Measurements from ENCODE around the gene MACROD2.
"Not testable (repeated sequence)": the region's sequence is repeated elsewhere in the genome, so short reads cannot be mapped to it uniquely, and the experiment has no call there.

Gene MACROD2

DNA sequence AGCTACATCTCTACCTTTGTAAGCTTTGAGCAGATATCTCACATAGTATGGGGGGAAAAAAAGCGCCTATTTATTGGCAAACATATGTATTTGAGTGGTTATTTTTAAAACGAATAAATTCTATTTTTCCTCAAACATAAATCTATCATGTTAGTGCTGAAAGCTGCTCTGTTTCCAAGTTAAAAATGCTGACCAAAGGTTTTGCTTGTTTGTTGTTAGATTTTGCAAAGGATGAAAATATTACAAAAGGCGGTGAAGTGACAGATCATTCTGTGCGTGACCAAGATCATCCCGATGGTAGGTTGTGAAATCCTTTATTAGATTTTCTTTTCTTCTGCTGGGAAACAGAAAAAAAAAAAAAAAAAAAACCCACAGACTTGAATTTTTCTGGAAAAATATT is 1972.0 kb downstream of the MACROD2 start:
- no peak for DNase-seq (ENCODE audit: low spot score)

- peak; percentile 70 for DNase-seq (ENCODE audit: low spot score)
These were observed 1980.9 kb downstream of the MACROD2 start for GRCh38 chr20:15976047-15976736.

DNA sequence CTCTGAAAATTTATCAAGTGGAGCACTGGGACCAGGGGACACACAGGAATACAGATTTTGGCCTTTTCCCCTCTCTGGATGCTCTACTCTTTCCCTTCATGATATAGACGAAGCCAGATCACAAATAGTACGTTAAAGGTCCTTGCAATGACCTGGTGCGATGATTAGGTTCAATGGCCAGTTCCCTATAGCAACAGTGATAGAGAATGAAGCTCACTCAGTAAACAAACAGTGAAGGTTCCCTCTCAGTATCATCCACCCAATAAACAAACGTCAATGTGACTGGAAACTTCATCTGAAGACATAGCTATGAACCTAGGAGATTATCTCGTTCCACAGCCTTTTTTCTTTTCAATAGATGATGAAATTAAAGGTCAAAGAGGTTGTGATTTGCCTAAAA is 1981.7 kb downstream of the MACROD2 start:
- no peak for DNase-seq (ENCODE audit: low spot score)

GRCh38 chr20:15977758-15978157 is 1982.4 kb downstream of the MACROD2 start:
- no peak for DNase-seq (ENCODE audit: low spot score)

GRCh38 chr20:15985494-15986368 is 1990.4 kb downstream of the MACROD2 start:
- DNase-seq (ENCODE audit: low spot score), result not testable (repeated sequence)

DNA sequence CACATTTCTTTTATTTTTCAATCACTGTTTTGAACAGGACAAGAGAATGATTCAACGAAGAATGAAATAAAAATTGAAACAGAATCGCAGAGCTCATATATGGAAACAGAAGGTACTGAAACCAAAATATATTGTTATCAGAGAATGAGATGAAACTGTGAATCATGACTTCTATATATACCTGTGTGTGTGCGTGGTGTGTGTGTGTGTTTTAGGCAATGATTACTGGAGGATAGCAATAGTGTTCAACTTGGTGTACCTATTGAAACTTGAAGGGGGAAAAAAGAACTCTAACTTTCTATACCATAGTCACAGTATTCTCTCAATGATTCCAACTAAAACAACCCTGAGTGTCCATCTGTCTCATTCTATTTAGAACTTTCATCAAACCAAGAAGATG is 1991.4 kb downstream of the MACROD2 start:
- no peak for DNase-seq (ENCODE audit: low spot score)

GRCh38 chr20:15991279-15991678 is 1996.0 kb downstream of the MACROD2 start:
- DNase-seq (ENCODE audit: low spot score), result no peak

GRCh38 chr20:15992564-15992963 is 1997.2 kb downstream of the MACROD2 start:
- no peak for DNase-seq (ENCODE audit: low spot score)

DNA sequence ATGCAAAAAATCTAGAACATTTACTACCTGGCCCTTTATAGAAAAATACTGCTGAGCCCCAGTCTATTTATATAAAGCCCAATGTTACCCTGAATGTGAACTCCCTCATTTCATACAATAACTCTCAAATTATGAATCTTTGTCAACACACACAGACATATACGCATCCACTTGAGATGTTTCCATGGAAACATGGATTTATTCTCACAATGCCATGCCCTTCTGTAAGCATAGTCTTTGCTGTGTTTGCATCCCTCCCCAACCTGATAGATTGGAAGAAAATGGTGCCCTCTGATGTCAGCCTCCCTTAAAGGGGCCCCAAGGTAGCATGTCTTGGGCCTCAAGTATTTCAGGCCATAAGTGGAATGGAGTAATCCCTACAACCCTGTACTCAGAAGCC is 2004.8 kb downstream of the MACROD2 start:
- no peak for DNase-seq (ENCODE audit: low spot score)

- DNase-seq (ENCODE audit: low spot score), result no peak
These were observed 2006.0 kb downstream of the MACROD2 start for GRCh38 chr20:16001286-16001685.

DNA sequence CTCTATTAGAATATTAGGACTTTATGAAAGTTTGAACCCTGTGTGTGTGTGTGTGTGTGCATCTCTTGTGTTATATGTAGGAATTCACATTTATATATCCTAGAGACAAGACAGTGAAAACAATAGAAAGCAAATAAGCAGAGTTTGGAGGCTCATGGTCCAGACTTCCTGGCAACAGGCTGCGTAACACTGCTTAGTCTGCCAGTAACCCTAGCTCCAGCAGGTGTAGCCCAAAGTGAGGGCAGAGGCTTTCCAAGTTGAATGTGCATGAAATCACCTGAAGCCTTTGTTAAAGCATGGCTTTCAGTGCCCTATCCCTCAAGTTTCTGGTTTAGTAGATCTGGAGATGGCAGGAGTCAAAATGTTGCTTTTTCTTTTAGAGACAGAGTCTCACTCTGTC is 2008.0 kb downstream of the MACROD2 start:
- DNase-seq (ENCODE audit: low spot score), result no peak

- DNase-seq (ENCODE audit: low spot score), result no peak
These were observed 2009.0 kb downstream of the MACROD2 start for GRCh38 chr20:16004108-16004854.

- DNase-seq (ENCODE audit: low spot score), result no peak
These were observed 2010.0 kb downstream of the MACROD2 start for GRCh38 chr20:16005021-16005914.

- DNase-seq (ENCODE audit: low spot score), result peak; percentile 65
These were observed 2010.7 kb downstream of the MACROD2 start for GRCh38 chr20:16005915-16006493.

- DNase-seq (ENCODE audit: low spot score), result no peak
These were observed 2011.8 kb downstream of the MACROD2 start for GRCh38 chr20:16007164-16007563.

GRCh38 chr20:16007962-16008361 is 2012.6 kb downstream of the MACROD2 start:
- no peak for DNase-seq (ENCODE audit: low spot score)

GRCh38 chr20:16011056-16011455 is 2015.7 kb downstream of the MACROD2 start:
- no peak for DNase-seq (ENCODE audit: low spot score)

GRCh38 chr20:16011519-16011918 is 2016.2 kb downstream of the MACROD2 start:
- DNase-seq (ENCODE audit: low spot score), result no peak

DNA sequence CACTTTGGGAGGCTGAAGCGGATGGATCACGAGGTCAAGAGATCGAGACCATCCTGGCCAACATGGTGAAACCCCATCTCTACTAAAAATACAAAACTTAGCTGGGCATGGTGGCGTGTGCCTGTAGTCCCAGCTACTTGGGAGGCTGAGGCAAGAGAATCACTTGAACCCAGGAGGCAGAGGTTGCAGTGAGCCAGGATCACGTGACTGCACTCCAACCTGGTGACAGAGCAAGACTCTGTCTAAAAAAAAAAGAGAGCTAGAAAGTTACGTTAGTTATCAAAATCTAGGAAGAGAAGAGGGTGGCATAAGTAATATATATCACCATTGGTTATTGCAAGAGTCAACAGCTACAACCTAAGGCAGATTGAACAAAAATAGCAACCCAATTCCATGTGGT is 2017.6 kb downstream of the MACROD2 start:
- not testable (repeated sequence) for DNase-seq (ENCODE audit: low spot score)

GRCh38 chr20:16013631-16014030 is 2018.3 kb downstream of the MACROD2 start:
- no peak for DNase-seq (ENCODE audit: low spot score)

DNA sequence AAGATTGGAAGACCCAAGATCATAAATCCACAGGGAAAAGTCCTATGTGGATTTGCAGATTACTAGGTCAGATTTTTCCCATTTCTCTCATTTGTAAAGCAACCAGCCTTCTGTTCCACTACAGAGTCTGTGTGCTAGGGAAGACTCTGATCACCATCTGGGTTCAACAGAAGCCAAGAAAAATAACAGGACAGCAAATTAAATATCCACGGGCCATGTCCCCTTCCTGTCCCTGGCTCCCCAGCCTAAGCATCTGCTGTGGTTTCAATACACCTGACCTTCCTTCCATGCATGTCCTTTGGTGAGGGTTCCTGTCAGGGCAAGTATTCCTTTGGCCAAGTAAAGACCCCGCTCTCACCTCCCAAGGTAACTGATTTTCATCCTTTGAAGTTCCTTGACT is 2019.1 kb downstream of the MACROD2 start:
- no peak for DNase-seq (ENCODE audit: low spot score)

Measured in D341Med (cell line).